SU-DHL-6 (cell line): ENCODE data around the gene GPR157.

Experiments
- EZH2phosphoT487 ChIP-seq: fragments of 200-600 bp; sonication (generic), shearing (Covaris generic); conservative IDR thresholded peaks from 2 replicates; pipeline ENCODE4 v1.6.1; 2018; ENCODE audit warnings: mild to moderate bottlenecking, antibody characterized with exemption, low read length, moderate library complexity, mixed read lengths
- TF ChIP-seq, protein P1 (sequence below): fragments of 200-600 bp; sonication (generic); IDR thresholded peaks from one replicate; pipeline ENCODE4 v1.5.1; 2017; ENCODE audit warnings: antibody characterized with exemption, mild to moderate bottlenecking, low read length, moderate library complexity; ENCODE audit not compliant: insufficient read depth, poor library complexity, severe bottlenecking

DNA sequence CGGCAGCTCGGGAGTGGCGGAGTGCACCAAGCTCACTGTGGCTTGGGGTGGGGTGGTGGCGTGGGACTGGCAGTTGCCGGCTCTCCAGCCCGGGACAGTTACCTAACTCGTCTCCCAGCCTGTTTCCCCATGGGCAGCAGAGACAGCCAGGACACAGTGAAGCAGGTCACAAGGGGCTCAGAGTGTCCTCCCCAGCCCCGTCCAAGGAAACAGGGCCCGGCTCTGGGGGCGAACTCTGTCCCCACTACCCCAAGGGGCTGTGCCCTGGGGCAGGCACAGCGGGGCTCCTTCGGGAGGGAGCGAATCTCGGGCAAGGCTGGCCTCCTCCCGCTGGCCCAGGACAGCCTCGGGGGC, 759 bp downstream of the GPR157 start:
- TF ChIP-seq, protein P1, sequence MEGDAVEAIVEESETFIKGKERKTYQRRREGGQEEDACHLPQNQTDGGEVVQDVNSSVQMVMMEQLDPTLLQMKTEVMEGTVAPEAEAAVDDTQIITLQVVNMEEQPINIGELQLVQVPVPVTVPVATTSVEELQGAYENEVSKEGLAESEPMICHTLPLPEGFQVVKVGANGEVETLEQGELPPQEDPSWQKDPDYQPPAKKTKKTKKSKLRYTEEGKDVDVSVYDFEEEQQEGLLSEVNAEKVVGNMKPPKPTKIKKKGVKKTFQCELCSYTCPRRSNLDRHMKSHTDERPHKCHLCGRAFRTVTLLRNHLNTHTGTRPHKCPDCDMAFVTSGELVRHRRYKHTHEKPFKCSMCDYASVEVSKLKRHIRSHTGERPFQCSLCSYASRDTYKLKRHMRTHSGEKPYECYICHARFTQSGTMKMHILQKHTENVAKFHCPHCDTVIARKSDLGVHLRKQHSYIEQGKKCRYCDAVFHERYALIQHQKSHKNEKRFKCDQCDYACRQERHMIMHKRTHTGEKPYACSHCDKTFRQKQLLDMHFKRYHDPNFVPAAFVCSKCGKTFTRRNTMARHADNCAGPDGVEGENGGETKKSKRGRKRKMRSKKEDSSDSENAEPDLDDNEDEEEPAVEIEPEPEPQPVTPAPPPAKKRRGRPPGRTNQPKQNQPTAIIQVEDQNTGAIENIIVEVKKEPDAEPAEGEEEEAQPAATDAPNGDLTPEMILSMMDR, result no peak
- TF ChIP-seq EZH2phosphoT487, result no peak
